Hepatocyte (in vitro differentiated cells): ENCODE results near the gene ANKRD7.

Experiments used
- EZH2 ChIP-seq: fragments of 200-600 bp; sonication (generic); IDR thresholded peaks from 2 replicates; pipeline ENCODE4 v1.6.1; 2016; ENCODE audit warnings: antibody characterized with exemption, mild to moderate bottlenecking, borderline replicate concordance
- TF ChIP-seq, protein P1 (sequence below): fragments of 200-600 bp; sonication (generic); IDR thresholded peaks from 2 replicates; pipeline ENCODE4 v1.5.1; 2016; ENCODE audit warnings: antibody characterized with exemption, mild to moderate bottlenecking; ENCODE audit not compliant: poor library complexity

DNA sequence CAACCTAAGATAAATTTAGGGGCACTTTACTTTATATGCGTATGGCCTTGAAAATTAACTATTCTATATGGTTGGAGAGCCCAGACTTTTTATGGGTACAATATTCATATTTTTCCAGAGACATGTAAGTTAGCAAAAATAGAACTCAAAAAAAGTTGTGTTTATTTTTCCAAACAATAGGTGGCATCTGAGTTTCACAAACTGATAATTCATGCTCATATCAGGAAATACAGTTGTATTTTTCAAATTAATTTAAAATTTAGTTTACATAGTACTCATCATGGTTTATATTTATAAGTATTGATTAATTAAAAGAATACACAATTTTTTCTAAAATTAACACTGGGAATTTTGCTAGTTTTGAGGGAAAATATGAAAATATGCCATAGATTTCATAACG lies 34.6 kb downstream of the ANKRD7 start:
- TF ChIP-seq, protein P1, sequence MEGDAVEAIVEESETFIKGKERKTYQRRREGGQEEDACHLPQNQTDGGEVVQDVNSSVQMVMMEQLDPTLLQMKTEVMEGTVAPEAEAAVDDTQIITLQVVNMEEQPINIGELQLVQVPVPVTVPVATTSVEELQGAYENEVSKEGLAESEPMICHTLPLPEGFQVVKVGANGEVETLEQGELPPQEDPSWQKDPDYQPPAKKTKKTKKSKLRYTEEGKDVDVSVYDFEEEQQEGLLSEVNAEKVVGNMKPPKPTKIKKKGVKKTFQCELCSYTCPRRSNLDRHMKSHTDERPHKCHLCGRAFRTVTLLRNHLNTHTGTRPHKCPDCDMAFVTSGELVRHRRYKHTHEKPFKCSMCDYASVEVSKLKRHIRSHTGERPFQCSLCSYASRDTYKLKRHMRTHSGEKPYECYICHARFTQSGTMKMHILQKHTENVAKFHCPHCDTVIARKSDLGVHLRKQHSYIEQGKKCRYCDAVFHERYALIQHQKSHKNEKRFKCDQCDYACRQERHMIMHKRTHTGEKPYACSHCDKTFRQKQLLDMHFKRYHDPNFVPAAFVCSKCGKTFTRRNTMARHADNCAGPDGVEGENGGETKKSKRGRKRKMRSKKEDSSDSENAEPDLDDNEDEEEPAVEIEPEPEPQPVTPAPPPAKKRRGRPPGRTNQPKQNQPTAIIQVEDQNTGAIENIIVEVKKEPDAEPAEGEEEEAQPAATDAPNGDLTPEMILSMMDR = peak; percentile 42
- no peak for TF ChIP-seq EZH2
